LNCAP (cell line): ENCODE results near the gene GLDN.

Source experiments
- TF ChIP-seq, protein P1 (sequence below): fragments of 450-650 bp; IDR thresholded peaks from 2 replicates; pipeline ENCODE4 v1.5.1; 2017; ENCODE audit warnings: mild to moderate bottlenecking

The GLDN gene

DNA sequence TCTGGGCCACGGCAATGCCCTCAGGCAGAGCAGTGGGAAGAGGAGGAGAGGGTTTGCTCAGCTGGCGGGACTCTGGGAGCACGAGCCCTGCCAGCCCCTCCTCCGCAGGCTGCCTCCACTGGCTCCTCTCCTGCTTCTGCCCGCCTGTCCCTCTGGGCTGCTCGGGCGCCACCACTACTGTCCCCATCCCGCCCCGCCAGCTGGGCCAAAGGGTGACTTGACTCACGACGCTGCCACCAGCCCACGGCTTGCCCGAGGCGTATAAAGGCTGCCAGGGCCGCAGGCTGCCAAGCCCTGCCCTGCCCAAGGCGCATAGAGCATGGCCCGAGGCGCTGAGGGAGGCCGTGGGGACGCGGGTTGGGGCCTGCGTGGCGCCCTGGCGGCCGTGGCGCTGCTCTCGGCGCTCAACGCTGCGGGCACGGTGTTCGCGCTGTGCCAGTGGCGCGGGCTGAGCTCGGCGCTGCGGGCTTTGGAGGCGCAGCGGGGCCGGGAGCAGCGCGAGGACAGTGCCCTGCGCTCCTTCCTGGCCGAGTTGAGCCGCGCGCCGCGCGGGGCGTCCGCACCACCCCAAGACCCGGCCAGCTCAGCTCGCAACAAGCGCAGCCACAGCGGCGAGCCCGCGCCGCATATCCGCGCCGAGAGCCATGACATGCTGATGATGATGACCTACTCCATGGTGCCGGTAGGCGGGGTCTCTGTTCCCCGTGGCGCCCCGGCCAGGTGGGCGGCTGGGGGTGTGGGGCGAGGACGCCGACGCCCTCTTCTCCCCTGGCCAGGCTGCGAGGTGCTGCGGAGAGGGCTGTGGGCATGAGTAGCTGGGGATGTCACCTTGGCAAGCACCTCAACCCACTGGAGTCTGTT is at the start of gene GLDN:
GLDN (plus strand) TSS at position 290 of the 861 bp plus-strand sequence; CDS start at position 320, 30 bp downstream.
- TF ChIP-seq, protein P1, sequence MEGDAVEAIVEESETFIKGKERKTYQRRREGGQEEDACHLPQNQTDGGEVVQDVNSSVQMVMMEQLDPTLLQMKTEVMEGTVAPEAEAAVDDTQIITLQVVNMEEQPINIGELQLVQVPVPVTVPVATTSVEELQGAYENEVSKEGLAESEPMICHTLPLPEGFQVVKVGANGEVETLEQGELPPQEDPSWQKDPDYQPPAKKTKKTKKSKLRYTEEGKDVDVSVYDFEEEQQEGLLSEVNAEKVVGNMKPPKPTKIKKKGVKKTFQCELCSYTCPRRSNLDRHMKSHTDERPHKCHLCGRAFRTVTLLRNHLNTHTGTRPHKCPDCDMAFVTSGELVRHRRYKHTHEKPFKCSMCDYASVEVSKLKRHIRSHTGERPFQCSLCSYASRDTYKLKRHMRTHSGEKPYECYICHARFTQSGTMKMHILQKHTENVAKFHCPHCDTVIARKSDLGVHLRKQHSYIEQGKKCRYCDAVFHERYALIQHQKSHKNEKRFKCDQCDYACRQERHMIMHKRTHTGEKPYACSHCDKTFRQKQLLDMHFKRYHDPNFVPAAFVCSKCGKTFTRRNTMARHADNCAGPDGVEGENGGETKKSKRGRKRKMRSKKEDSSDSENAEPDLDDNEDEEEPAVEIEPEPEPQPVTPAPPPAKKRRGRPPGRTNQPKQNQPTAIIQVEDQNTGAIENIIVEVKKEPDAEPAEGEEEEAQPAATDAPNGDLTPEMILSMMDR: no peak

DNA sequence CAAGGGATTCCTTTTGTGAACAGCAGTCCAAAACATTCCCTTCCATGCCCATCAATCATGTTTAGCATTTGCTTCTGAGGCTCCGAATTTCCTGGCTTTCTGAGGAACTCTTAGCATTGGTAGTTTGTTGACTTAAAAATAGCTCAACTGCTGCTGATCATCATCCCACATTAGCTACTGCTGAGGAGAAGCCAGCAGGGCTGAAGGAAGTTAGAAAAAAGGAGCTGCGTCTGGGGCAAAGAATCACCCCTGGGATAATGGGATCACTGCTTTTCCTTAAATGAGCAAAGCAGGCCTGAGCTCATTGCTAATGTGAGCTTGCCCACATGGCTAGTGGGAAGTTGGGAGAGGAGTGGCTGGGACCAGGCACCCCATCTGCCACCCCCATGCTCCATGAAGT is 42.8 kb upstream of the GLDN start:
- TF ChIP-seq, protein P1: no peak

DNA sequence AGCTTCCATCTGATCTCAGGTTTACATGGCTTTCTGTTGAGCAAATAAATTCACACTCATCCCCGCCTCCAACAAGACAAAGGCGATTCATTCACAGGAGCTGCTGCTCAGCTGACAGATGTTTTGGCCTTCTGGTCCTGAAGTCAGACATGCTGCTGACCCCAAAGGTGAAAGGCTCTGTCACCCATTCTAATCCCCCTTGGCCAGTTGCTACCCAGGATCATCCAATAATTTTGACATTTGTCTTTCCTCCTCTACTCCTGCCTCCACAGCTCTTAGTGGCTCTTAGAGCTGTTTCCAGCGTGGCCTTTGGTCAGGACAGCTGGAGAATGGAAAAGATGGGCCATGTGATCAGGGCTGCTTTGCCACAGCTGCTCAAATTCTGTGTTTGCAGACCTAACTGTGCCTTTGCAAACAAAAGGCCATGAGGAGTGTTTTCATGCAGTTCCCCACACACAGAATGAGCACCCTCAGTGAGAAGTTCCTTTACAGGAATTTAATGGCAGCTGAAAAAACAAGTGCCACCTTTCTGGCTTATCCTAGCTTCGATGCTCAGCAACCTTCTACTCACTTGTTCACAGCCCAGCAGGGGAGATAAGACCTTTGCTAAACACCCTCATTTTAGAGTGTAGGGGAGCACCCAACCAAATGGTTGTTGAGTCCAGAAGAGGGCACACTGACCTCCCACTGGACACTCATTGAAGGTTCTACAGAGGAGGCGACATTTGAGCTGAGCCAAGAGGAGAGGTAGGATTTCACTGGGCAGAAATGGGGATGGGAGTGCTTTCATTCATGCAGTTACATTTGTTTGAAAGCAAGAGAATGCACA is 42.1 kb upstream of the GLDN start:
- TF ChIP-seq, protein P1: no peak

DNA sequence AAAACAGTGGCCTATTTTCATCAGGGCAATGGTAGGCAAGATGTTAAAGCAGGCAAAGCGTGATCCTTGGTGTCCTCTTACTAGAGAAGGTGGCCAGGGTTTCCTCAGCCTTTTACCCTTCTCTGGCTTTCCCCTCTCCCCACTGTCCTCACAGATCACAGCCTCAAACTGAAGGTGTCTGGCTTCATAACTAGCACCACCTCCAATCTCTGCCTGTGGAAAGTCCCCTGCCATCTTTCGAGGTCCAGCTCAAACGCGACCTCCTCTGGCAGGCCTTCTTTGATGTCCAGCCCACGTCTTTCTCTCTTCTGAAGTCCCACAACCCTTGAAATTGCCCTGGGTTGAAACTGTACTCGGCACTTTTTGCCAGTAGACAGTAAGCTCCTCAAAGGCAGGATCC is 39.0 kb upstream of the GLDN start:
- TF ChIP-seq, protein P1: no peak

DNA sequence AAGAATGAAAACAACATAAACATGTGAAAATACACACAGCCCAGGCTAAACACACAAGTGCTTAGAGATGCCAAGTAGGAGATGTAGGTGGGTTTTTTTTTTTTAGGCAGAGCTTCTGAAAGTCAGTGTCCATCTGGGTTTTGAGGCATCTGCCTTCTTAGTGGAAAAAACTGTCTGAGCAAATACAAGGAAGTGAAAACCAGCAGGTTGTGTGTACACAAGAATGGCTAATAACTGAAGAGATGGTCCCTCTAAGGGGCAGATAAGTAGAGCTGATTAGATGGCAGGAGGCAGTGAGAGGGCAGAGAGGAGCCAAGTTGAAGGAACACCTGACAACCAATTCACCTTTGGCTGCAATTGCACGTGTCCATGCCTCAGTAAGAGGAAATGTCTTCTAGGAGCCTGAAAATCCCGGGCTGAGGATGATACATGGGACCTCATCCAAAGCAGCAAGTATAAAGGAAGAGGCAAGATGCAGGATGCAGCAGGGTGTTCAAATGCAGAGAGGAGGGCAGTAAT is 37.9 kb upstream of the GLDN start:
- TF ChIP-seq, protein P1: no peak

DNA sequence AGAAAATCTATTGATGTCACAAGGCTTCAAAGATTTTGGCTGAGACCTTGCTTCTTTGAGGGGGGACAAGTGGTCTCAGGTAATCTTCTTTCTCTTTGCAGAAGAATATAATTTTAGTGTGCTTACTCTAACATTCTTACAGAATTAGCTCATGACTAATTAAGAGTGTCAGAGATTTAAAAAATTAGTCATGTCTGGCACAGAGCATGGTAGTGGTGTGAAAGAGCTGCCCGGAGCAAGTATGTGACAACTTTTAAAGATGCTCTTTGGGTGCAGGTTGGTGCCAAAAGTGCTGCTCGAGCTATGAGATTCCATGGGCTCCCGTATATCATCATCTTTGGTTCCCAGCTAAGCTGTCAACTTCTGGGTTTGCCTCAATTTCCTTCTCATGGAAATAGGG is 34.1 kb upstream of the GLDN start:
- TF ChIP-seq, protein P1: no peak

DNA sequence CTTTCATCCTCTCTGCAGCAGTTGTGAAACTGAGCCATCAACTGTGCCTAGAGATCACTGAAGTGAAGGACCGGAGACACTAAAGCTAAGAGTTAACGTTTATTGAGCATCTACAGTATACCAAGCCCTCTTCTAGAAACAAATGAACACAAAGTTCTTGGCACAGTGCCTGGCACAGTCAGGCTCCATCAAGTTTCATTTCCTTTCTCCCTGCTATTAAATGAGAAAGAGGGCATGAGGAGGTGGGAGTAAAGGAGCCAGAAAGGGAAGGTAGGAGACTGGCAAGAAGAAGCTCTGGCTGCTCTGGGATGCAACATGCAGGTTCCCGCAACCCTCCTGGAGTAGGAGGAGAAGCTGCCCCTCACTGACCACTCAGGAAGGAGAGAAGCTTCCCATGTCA is 33.6 kb upstream of the GLDN start:
- TF ChIP-seq, protein P1: no peak
